Neural cell (in vitro differentiated cells): ENCODE results near the gene ZNF350. TPM values are rescaled to one million over a fixed set of nuclear protein-coding genes. Genes with fewer than 3 reads are reported as not detected.
"Not testable (repeated sequence)": the region's sequence is repeated elsewhere in the genome, so short reads cannot be mapped to it uniquely, and the experiment has no call there.

Experiments
- H2AFZ ChIP-seq: fragments of 200-600, 300-800 bp; sonication (generic), shearing (Covaris generic); 2 replicates; pipeline ENCODE4 v1.6.0; 2014; ENCODE audit warnings: low read depth, mild to moderate bottlenecking, antibody characterized with exemption, low read length, moderate library complexity
- H3F3A ChIP-seq: fragments of 200-600 bp; shearing (Covaris generic); 2 replicates; pipeline ENCODE4 v1.6.1; 2016; ENCODE audit warnings: mild to moderate bottlenecking, moderate library complexity, mixed read lengths, antibody characterized with exemption, low read length; ENCODE audit not compliant: insufficient read depth, poor library complexity, severe bottlenecking
- H3K27ac ChIP-seq: fragments of 200-600, 300-800 bp; sonication (generic), shearing (Covaris generic); 2 replicates; pipeline ENCODE4 v1.5.1; 2014; ENCODE audit warnings: mild to moderate bottlenecking, low read length, moderate library complexity
- H3K27me3 ChIP-seq: fragments of 300-800, 200-600 bp; sonication (generic), shearing (Covaris generic); 2 replicates; pipeline ENCODE4 v1.6.0; 2014; ENCODE audit warnings: mild to moderate bottlenecking, low read depth, low read length, moderate library complexity; ENCODE audit not compliant: insufficient read depth
- H3K36me3 ChIP-seq: fragments of 300-800, 200-600 bp; sonication (generic), shearing (Covaris generic); 2 replicates; pipeline ENCODE4 v1.5.1; 2014; ENCODE audit warnings: mild to moderate bottlenecking, antibody characterized with exemption, low read length, moderate library complexity; ENCODE audit not compliant: insufficient read depth
- H3K4me2 ChIP-seq: fragments of 300-800, 200-600 bp; sonication (generic), shearing (Covaris generic); 2 replicates; pipeline ENCODE4 v1.6.0; 2014; ENCODE audit warnings: mild to moderate bottlenecking, low read length
- H3K4me3 ChIP-seq: fragments of 300-800, 200-600 bp; sonication (generic), shearing (Covaris generic); 2 replicates; pipeline ENCODE4 v1.5.1; 2014; ENCODE audit warnings: mild to moderate bottlenecking, low read length, moderate library complexity
- H3K79me2 ChIP-seq: fragments of 200-600 bp; shearing (Covaris generic); replicated peaks from 2 replicates; pipeline ENCODE4 v1.6.0; 2014; ENCODE audit warnings: mild to moderate bottlenecking, low read length, moderate library complexity; ENCODE audit not compliant: insufficient read depth
- H3K9ac ChIP-seq: fragments of 300-800, 200-600 bp; sonication (generic), shearing (Covaris generic); 2 replicates; pipeline ENCODE4 v1.6.1; 2016; ENCODE audit warnings: mild to moderate bottlenecking, low read length, mixed read lengths
- H3K9me2 ChIP-seq: fragments of 200-600 bp; shearing (Covaris generic); 2 replicates; pipeline ENCODE4 v1.6.1; 2016; ENCODE audit warnings: mild to moderate bottlenecking, low read length, mixed read lengths; ENCODE audit not compliant: insufficient read depth
- H3K9me3 ChIP-seq: fragments of 200-600, 300-800 bp; sonication (generic), shearing (Covaris generic); 2 replicates; pipeline ENCODE4 v1.6.1; 2016; ENCODE audit warnings: mild to moderate bottlenecking, mixed run types, low read length, moderate library complexity, mixed read lengths
- H4K20me1 ChIP-seq: fragments of 200-600 bp; shearing (Covaris generic); 2 replicates; pipeline ENCODE4 v1.6.1; 2016; ENCODE audit warnings: mild to moderate bottlenecking, mixed run types; ENCODE audit not compliant: insufficient read depth
- CTCF ChIP-seq: fragments of 450-650 bp; IDR thresholded peaks from 2 replicates; pipeline ENCODE4 v1.5.1; 2014; ENCODE audit warnings: antibody characterized with exemption, mild to moderate bottlenecking, moderate library complexity; ENCODE audit not compliant: poor library complexity, severe bottlenecking
- EP300 ChIP-seq: fragments of 450-650 bp; conservative IDR thresholded peaks from 2 replicates; pipeline ENCODE4 v1.6.1; 2014; ENCODE audit warnings: antibody characterized with exemption, mild to moderate bottlenecking, moderate library complexity; ENCODE audit not compliant: poor library complexity, severe bottlenecking
- EZH2 ChIP-seq: fragments of 200-600, 300-800 bp; shearing (Covaris generic), sonication (generic); IDR thresholded peaks from 2 replicates; pipeline ENCODE4 v1.6.1; 2014; ENCODE audit warnings: antibody characterized with exemption, low read length, borderline replicate concordance, mild to moderate bottlenecking; ENCODE audit not compliant: insufficient read depth, poor library complexity, severe bottlenecking
- MXI1 ChIP-seq: fragments of 450-650 bp; conservative IDR thresholded peaks from 2 replicates; pipeline ENCODE4 v1.6.1; 2014; ENCODE audit warnings: antibody characterized with exemption, mild to moderate bottlenecking; ENCODE audit not compliant: poor library complexity, severe bottlenecking
- POLR2AphosphoS5 ChIP-seq: IDR thresholded peaks from 2 replicates; pipeline ENCODE4 v1.6.1; 2012
- RAD21 ChIP-seq: fragments of 450-650 bp; conservative IDR thresholded peaks from 2 replicates; pipeline ENCODE4 v1.6.1; 2014; ENCODE audit warnings: antibody characterized with exemption, mild to moderate bottlenecking, moderate library complexity
- SMC3 ChIP-seq: fragments of 450-650 bp; conservative IDR thresholded peaks from 2 replicates; pipeline ENCODE4 v1.6.1; 2014; ENCODE audit warnings: antibody characterized with exemption, mild to moderate bottlenecking, moderate library complexity; ENCODE audit not compliant: poor library complexity
- TAF1 ChIP-seq: IDR thresholded peaks from 2 replicates; pipeline ENCODE4 v1.6.1; 2012; ENCODE audit warnings: low read depth
- polyA plus RNA-seq: library from polyadenylated mRNA; depleted of rRNA; stranded (reverse); fragments of >200 nt; gene quantifications from 2 replicates; pipeline ENCODE4 v1.2.3, GENCODE V29; 2014
- TF ChIP-seq, protein P1 (sequence below): IDR thresholded peaks from 2 replicates; pipeline ENCODE4 v1.6.1; 2012; ENCODE audit warnings: borderline replicate concordance

Gene ZNF350
- polyA plus RNA-seq, 1 donor from 2014 or later = 7.9 TPM

DNA sequence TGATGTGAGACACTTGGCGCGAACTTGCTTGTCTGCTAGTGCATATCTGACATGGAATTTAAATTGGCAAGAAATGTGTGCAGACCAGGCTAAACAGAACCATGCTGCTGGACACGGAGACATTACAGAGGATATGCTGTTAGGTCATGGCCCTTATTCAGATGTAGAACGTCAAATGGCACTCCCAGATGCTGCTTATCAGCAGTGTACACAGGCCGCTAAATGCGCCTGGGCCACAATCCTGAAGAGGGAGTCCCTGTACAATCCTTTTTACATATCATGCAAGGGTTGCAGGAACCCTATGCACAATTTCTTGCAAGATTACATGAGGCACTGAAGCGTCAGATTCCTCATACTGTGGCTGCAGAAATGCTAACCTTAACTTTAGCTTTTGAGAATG, 9.3 kb downstream of the ZNF350 start:
- Histone ChIP-seq H3K27ac (no peak overlapping the region), H3K9me3 (peaks cover 24% of the 10 kb centered on the region), H3K4me3 (no peak overlapping the region), H2AFZ (no peak overlapping the region), H3K36me3 (peaks cover 13% of the 10 kb centered on the region), H4K20me1 (no peaks in the 10 kb centered on the region), H3K27me3 (no peaks in the 10 kb centered on the region), H3K9ac (no peak overlapping the region), H3F3A (no peaks in the 10 kb centered on the region), H3K79me2 (peaks cover 12% of the 10 kb centered on the region), H3K9me2 (no peaks in the 10 kb centered on the region), H3K4me2 (no peak overlapping the region)
- TF ChIP-seq, protein P1, sequence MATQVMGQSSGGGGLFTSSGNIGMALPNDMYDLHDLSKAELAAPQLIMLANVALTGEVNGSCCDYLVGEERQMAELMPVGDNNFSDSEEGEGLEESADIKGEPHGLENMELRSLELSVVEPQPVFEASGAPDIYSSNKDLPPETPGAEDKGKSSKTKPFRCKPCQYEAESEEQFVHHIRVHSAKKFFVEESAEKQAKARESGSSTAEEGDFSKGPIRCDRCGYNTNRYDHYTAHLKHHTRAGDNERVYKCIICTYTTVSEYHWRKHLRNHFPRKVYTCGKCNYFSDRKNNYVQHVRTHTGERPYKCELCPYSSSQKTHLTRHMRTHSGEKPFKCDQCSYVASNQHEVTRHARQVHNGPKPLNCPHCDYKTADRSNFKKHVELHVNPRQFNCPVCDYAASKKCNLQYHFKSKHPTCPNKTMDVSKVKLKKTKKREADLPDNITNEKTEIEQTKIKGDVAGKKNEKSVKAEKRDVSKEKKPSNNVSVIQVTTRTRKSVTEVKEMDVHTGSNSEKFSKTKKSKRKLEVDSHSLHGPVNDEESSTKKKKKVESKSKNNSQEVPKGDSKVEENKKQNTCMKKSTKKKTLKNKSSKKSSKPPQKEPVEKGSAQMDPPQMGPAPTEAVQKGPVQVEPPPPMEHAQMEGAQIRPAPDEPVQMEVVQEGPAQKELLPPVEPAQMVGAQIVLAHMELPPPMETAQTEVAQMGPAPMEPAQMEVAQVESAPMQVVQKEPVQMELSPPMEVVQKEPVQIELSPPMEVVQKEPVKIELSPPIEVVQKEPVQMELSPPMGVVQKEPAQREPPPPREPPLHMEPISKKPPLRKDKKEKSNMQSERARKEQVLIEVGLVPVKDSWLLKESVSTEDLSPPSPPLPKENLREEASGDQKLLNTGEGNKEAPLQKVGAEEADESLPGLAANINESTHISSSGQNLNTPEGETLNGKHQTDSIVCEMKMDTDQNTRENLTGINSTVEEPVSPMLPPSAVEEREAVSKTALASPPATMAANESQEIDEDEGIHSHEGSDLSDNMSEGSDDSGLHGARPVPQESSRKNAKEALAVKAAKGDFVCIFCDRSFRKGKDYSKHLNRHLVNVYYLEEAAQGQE = no peak
- TF ChIP-seq SMC3 (no peak), RAD21 (no peak), POLR2AphosphoS5 (no peak), CTCF (no peak)

DNA sequence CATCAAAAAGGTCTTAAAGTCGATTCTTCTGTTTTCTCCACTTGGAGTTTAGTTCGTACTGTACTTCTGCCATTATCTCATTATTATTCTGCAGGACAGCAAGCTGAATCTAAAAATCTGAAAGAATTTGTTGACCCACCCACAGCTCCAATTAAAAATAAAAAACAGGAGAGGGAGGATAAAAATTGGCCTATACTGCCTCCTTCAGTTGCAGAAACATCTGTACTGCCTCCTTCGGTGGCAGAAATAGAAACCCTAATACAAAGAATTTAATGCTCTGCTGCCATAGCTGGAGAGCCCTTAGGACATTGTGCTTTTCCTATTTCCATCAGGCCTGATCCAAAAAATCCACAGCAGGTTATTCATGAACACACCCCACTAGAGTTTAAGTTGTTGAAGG, 9.8 kb downstream of the ZNF350 start:
- Histone ChIP-seq H3K4me3 (no peak overlapping the region), H3K27me3 (no peaks in the 10 kb centered on the region), H3K9me3 (peaks cover 24% of the 10 kb centered on the region), H3K9me2 (no peaks in the 10 kb centered on the region), H3K4me2 (no peak overlapping the region), H2AFZ (no peak overlapping the region), H3K27ac (no peak overlapping the region), H3F3A (no peaks in the 10 kb centered on the region), H3K9ac (no peak overlapping the region), H4K20me1 (no peaks in the 10 kb centered on the region), H3K36me3 (peaks cover 14% of the 10 kb centered on the region), H3K79me2 (peaks cover 11% of the 10 kb centered on the region)
- TF ChIP-seq, protein P1 = no peak
- TF ChIP-seq EZH2 (no peak), TAF1 (no peak), CTCF (no peak), RAD21 (no peak), EP300 (no peak), SMC3 (no peak), POLR2AphosphoS5 (no peak), MXI1 (no peak)

DNA sequence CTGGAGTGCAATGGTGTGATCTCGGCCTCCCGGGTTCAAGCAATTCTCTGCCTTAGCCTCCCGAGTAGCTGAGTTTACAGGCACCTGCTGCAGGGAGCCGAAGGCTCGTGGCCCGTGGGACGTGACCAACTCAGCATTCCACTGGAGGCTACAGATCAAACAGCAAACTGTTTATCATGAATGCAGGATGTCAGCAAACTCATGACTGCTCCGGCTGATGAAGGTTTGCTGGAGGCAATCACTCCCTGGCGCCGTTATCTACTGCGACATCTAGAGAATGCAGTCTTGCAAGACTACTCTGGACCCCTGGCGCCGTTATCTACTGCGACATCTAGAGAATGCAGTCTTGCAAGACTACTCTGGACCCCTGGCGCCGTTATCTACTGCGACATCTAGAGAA, 10.9 kb downstream of the ZNF350 start:
- H2AFZ ChIP-seq, H3F3A ChIP-seq, H3K27ac ChIP-seq, H3K4me2 ChIP-seq, H3K27me3 ChIP-seq, H4K20me1 ChIP-seq, H3K9ac ChIP-seq, H3K4me3 ChIP-seq, H3K9me2 ChIP-seq, H3K79me2 ChIP-seq: not testable (repeated sequence)
- Histone ChIP-seq H3K9me3 (peaks cover 34% of the 10 kb centered on the region), H3K36me3 (peaks cover 25% of the 10 kb centered on the region)
